OCI-M2 (cell line): ENCODE results near the gene COX17.

Experiments
- DNase-seq: peaks from one replicate; lab custom pipeline; 2025; ENCODE audit not compliant: unreplicated experiment; lab: John Stamatoyannopoulos, UW

COX17 gene

GRCh38 chr3:119625451-119626153, 51.6 kb downstream of the COX17 start:
- no peak for DNase-seq

- no peak for DNase-seq
Measured at GRCh38 chr3:119624002-119624720, 53.0 kb downstream of the COX17 start.

DNA sequence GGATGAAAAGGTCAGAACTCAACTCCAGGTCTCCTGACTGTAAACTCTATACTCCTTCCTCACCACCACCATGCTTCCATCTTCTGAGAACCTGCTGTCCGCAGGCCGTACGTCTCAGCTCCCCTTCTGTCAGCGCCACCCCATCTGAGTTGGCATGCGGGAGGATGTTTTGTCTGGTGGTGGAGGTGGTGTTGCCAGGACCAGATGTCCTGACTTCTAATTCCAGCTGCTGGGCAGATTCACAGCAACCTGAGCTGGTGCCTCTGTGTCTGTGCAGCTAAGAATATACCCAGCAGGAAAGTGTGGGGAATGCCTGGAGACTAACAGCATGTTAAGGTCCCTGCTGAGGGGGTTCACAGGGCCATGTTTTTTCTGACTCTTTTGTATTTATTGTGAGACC, 56.3 kb downstream of the COX17 start:
- no peak for DNase-seq
